Measurements from ENCODE around the gene FCRLA. TPM values are rescaled to one million over a fixed set of nuclear protein-coding genes. Genes with fewer than 3 reads are reported as not detected.
"Not testable (repeated sequence)": the region's sequence is repeated elsewhere in the genome, so short reads cannot be mapped to it uniquely, and the experiment has no call there.

FCRLA gene
- polyA plus RNA-seq, 1 of the 3 experiments (the other 2 are of a cell fraction), result 0.13 TPM

DNA sequence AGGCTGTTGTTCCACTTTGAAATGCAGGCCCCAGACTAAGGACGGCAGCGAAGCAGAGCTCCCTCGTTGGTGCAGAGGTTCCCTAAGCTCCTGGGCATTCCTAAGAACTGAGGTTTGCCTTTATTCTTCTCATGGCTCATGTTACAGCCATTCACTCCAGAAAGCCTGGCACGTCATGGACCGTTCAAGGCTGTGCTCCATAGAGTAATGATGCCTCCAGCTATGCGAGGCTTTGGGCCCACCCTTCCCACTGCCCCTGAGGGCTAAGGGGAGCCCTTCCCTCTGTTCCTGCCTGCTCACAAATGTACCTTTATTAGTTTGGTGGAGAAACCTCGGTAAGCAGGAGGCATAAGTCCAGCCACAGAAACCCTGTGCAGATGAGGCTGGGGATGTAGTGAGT is 33.6 kb upstream of the FCRLA start:
- H3K4me2 ChIP-seq; H2AFZ ChIP-seq (ENCODE audit: low read depth); H3K27me3 ChIP-seq (ENCODE audit: insufficient read depth); CTCF ChIA-PET; H3F3A ChIP-seq (replicated peaks; ENCODE audit: insufficient read depth); H3K9ac ChIP-seq; H3K36me3 ChIP-seq (replicated peaks in 1 of 2; ENCODE audit: control insufficient read depth in 1 of 2, insufficient read depth in 2 of 2, low read length in 1 of 2); H3K9me2 ChIP-seq; H3K79me2 ChIP-seq (ENCODE audit: insufficient read depth); H3K4me3 ChIP-seq (ENCODE audit: low read depth in 2 of 2, low read length in 1 of 2); DNase-seq; H3K4me1 ChIP-seq (ENCODE audit: control insufficient read depth in 1 of 2, insufficient read depth in 2 of 2, low read depth in 1 of 2, low read length in 1 of 2); POLR2A ChIA-PET; H3K9me3 ChIP-seq; H3K27ac ChIP-seq (ENCODE audit: low read depth in 2 of 2, low read length in 1 of 2); H4K20me1 ChIP-seq (ENCODE audit: insufficient read depth): not testable (repeated sequence)
- 40% methylated on average over 3 of the region's 7 CpGs for WGBS (ENCODE audit: low lambda C conversion rate)

DNA sequence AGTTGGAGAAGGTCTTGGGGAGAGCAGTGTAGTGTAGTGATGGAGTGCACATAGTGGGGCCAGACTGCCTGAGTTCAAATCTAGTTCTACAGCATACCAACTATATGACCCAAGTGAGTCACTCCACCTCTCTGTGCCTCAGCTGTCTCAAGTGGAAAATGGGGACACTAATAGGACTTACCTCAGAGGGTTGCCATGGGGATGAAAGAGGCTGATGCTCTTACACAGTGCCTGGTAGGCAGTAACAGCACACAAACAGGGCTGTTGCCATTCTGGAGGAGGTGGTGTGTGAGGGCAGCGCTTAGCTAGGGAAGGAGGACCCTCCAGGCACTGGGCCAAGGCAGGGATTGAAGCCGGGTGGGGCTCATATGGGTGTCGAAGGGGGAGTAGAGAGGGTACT is 32.6 kb upstream of the FCRLA start:
- H4K20me1 ChIP-seq (ENCODE audit: insufficient read depth); H3K36me3 ChIP-seq (replicated peaks in 1 of 2; ENCODE audit: control insufficient read depth in 1 of 2, insufficient read depth in 2 of 2, low read length in 1 of 2); H3K79me2 ChIP-seq (ENCODE audit: insufficient read depth); H3K4me1 ChIP-seq (ENCODE audit: control insufficient read depth in 1 of 2, insufficient read depth in 2 of 2, low read depth in 1 of 2, low read length in 1 of 2); DNase-seq; H3K9ac ChIP-seq; POLR2A ChIA-PET; H3K4me3 ChIP-seq (ENCODE audit: low read depth in 2 of 2, low read length in 1 of 2); H3K4me2 ChIP-seq; H3F3A ChIP-seq (replicated peaks; ENCODE audit: insufficient read depth); H3K27me3 ChIP-seq (ENCODE audit: insufficient read depth); H3K9me2 ChIP-seq; H3K9me3 ChIP-seq; H3K27ac ChIP-seq (ENCODE audit: low read depth in 2 of 2, low read length in 1 of 2); CTCF ChIA-PET; H2AFZ ChIP-seq (ENCODE audit: low read depth): not testable (repeated sequence)
- WGBS (ENCODE audit: low lambda C conversion rate), result 42% methylated on average over 3 of the region's 3 CpGs

DNA sequence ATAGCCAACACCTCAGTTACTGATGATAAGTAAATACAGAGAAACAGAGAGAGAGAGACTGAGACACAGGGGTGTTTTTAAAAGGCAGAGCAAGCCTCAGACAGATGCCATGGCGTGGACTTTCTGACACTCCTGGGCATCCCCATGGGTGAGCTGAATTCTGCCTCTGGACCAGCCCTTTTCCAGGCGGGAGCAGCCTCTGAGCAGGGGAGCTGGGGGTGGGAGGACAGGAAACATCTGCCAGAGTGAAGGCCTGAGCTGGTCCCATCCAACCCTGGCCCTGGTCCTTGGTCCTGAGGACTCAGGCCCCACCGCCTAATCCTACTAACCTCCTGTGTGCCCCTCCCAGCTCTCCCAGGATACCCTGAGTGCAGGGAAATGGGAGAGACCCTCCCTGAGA is 32.1 kb upstream of the FCRLA start:
- not testable (repeated sequence) for H3K4me3 ChIP-seq (ENCODE audit: low read depth in 2 of 2, low read length in 1 of 2); H3K4me2 ChIP-seq

DNA sequence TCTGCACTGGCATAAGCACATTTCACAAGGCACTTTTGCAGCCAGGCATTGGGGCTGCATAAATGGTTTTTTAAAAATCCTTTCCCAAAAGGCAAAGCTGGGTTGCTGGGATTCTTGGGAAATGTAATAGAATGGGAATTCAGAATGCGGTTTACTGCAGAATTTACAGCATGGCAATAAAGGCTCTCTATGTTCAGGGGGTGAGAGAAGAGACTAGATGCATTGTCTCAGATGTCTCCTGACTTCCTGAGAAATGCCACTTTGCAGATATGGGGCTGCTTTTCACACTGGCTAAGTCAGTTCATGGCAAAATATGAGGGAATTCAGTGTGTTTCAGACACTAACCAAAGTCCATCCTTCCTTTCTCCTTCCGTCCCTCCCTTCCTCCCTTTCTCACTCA is 30.6 kb upstream of the FCRLA start:
- H4K20me1 ChIP-seq (ENCODE audit: insufficient read depth), result no peaks in the 10 kb centered on the region
- no peak overlapping the region for H3K27ac ChIP-seq (ENCODE audit: low read depth in 2 of 2, low read length in 1 of 2)
- no peaks in the 10 kb centered on the region for H3K9me3 ChIP-seq
- DNase-seq, result no peak
- H3K27me3 ChIP-seq (ENCODE audit: insufficient read depth), result peaks cover 21% of the 10 kb centered on the region; the same call in 1 of the 2 replicates
- no peaks in the 10 kb centered on the region for H3K4me1 ChIP-seq (ENCODE audit: control insufficient read depth in 1 of 2, insufficient read depth in 2 of 2, low read depth in 1 of 2, low read length in 1 of 2)
- no peak overlapping the region for H3K4me2 ChIP-seq
- H3K4me3 ChIP-seq (ENCODE audit: low read depth in 2 of 2, low read length in 1 of 2), result no peak overlapping the region
- no peaks in the 10 kb centered on the region for H3K79me2 ChIP-seq (ENCODE audit: insufficient read depth)
- no peak overlapping the region for H3K9ac ChIP-seq
- 76% methylated on average over 2 of the region's 2 CpGs for WGBS (ENCODE audit: low lambda C conversion rate)
- H3F3A ChIP-seq (replicated peaks; ENCODE audit: insufficient read depth), result no peaks in the 10 kb centered on the region
- TF ChIP-seq RXRA (IDR thresholded peaks at IDR 0.05; ENCODE audit: borderline replicate concordance, low read depth) (no peak), JUND (IDR thresholded peaks at IDR 0.05) (no peak), CTCF (IDR thresholded peaks at IDR 0.05) (no peak), RCOR1 (IDR thresholded peaks at IDR 0.05; ENCODE audit: low read length) (no peak), GABPA (IDR thresholded peaks at IDR 0.05; ENCODE audit: low read depth) (no peak), IRF3 (IDR thresholded peaks at IDR 0.05; ENCODE audit: low read depth, low read length) (no peak), TEAD4 (IDR thresholded peaks at IDR 0.05; ENCODE audit: borderline replicate concordance, insufficient read depth) (no peak), CHD2 (IDR thresholded peaks at IDR 0.05; ENCODE audit: low read length, partially characterized antibody) (no peak), SIN3A (IDR thresholded peaks at IDR 0.05; ENCODE audit: borderline replicate concordance, low read depth, low read length) (no peak)
- ChIA-PET CTCF (no interaction called here), POLR2A (no interaction called here)
- H2AFZ ChIP-seq (ENCODE audit: low read depth), result no peak overlapping the region
- H3K36me3 ChIP-seq (replicated peaks in 1 of 2; ENCODE audit: control insufficient read depth in 1 of 2, insufficient read depth in 2 of 2, low read length in 1 of 2), result no peaks in the 10 kb centered on the region
- no peaks in the 10 kb centered on the region for H3K9me2 ChIP-seq

More for the DNA sequence above, 32.1 kb upstream of the FCRLA start:
- WGBS (ENCODE audit: low lambda C conversion rate), result 14% methylated on average over 1 of the region's 3 CpGs
- H2AFZ ChIP-seq (ENCODE audit: low read depth); H3F3A ChIP-seq (replicated peaks; ENCODE audit: insufficient read depth); H3K9me3 ChIP-seq; DNase-seq; H4K20me1 ChIP-seq (ENCODE audit: insufficient read depth); H3K27me3 ChIP-seq (ENCODE audit: insufficient read depth); H3K27ac ChIP-seq (ENCODE audit: low read depth in 2 of 2, low read length in 1 of 2); H3K9ac ChIP-seq; H3K4me1 ChIP-seq (ENCODE audit: control insufficient read depth in 1 of 2, insufficient read depth in 2 of 2, low read depth in 1 of 2, low read length in 1 of 2); H3K79me2 ChIP-seq (ENCODE audit: insufficient read depth); H3K9me2 ChIP-seq; CTCF ChIA-PET; POLR2A ChIA-PET; H3K36me3 ChIP-seq (replicated peaks in 1 of 2; ENCODE audit: control insufficient read depth in 1 of 2, insufficient read depth in 2 of 2, low read length in 1 of 2): not testable (repeated sequence)

All from SK-N-SH (cell line).